HepG2 (cell line): ENCODE data around the gene THUMPD1. TPM values are rescaled to one million over a fixed set of nuclear protein-coding genes. Genes with fewer than 3 reads are reported as not detected.

ENCODE experiments used
- BORCS8-MEF2B ChIP-seq: sonication (generic); formaldehyde crosslinking; IDR thresholded peaks from 2 replicates; pipeline ENCODE4 v1.8.0; 2022; ENCODE audit warnings: mild to moderate bottlenecking, missing genetic modification reagents
- CHD2 ChIP-seq: IDR thresholded peaks from 2 replicates; pipeline ENCODE4 v1.6.1; 2011; ENCODE audit warnings: low read depth, low read length, improper control_type of control experiment
- FOXA1 ChIP-seq, 2 experiments: fragments of 450-650 bp in 1 of 2; sonication (generic) in 1 of 2; formaldehyde crosslinking in 1 of 2; IDR thresholded peaks; 2 replicates each; pipeline versions ENCODE4 v1.4.0 to v1.6.1; 2016 to 2020; ENCODE audit warnings: missing genetic modification reagents in 1 of 2
- HIVEP1 ChIP-seq: sonication (generic); formaldehyde crosslinking; IDR thresholded peaks from 2 replicates; pipeline ENCODE4 v1.4.0; 2020; ENCODE audit warnings: mild to moderate bottlenecking, missing genetic modification reagents
- LBX2 ChIP-seq: sonication (generic); formaldehyde crosslinking; IDR thresholded peaks from 2 replicates; pipeline ENCODE4 v1.5.0; 2020; ENCODE audit warnings: missing genetic modification reagents, mild to moderate bottlenecking, borderline replicate concordance
- MAX ChIP-seq: IDR thresholded peaks from 2 replicates; pipeline ENCODE4 v1.6.1; 2012; ENCODE audit warnings: inconsistent platforms
- MTF1 ChIP-seq: sonication (generic); formaldehyde crosslinking; IDR thresholded peaks from 2 replicates; pipeline ENCODE4 v1.5.0; 2020; ENCODE audit warnings: missing genetic modification reagents
- NCOA5 ChIP-seq: sonication (generic); formaldehyde crosslinking; IDR thresholded peaks from 2 replicates; pipeline ENCODE4 v1.4.0; 2020; ENCODE audit warnings: missing genetic modification reagents
- ONECUT2 ChIP-seq: sonication (generic); formaldehyde crosslinking; IDR thresholded peaks from 2 replicates; pipeline ENCODE4 v1.4.0; 2020; ENCODE audit warnings: missing genetic modification reagents
- PCBP2 ChIP-seq: fragments of 200-400 bp; formaldehyde crosslinking; optimal IDR thresholded peaks from 2 replicates; pipeline ENCODE3; 2018; ENCODE audit warnings: low read length, low read depth; ENCODE audit not compliant: poor library complexity, severe bottlenecking
- SIN3B ChIP-seq: fragments of 150-350 bp; IDR thresholded peaks from 2 replicates; pipeline ENCODE4 v1.6.1; 2014; ENCODE audit warnings: low read length
- SOX5 ChIP-seq: IDR thresholded peaks from 2 replicates; pipeline ENCODE4 v1.6.1; 2016; ENCODE audit warnings: borderline replicate concordance
- THAP9 ChIP-seq: sonication (generic); formaldehyde crosslinking; IDR thresholded peaks from 2 replicates; pipeline ENCODE4; 2020; ENCODE audit warnings: missing genetic modification reagents, mild to moderate bottlenecking, borderline replicate concordance
- ZNF263 ChIP-seq: sonication (generic); formaldehyde crosslinking; IDR thresholded peaks from 2 replicates; pipeline ENCODE4 v1.4.0; 2020; ENCODE audit warnings: missing genetic modification reagents
- ZNF282 ChIP-seq: fragments of 450-650 bp; IDR thresholded peaks from 2 replicates; pipeline ENCODE4 v1.6.1; 2018; ENCODE audit not compliant: partially characterized antibody
- ZNF296 ChIP-seq: sonication (generic); formaldehyde crosslinking; conservative IDR thresholded peaks from 2 replicates; pipeline ENCODE4 v1.5.0; 2020; ENCODE audit warnings: mild to moderate bottlenecking, missing genetic modification reagents
- ZNF576 ChIP-seq: sonication (generic); formaldehyde crosslinking; IDR thresholded peaks from 2 replicates; pipeline ENCODE4 v1.4.0; 2020; ENCODE audit warnings: mild to moderate bottlenecking, missing genetic modification reagents
- ZNF589 ChIP-seq: sonication (generic); formaldehyde crosslinking; conservative IDR thresholded peaks from 2 replicates; pipeline ENCODE4 v1.8.0; 2022; ENCODE audit warnings: mild to moderate bottlenecking, moderate library complexity, missing genetic modification reagents
- ZNF607 ChIP-seq: sonication (generic); formaldehyde crosslinking; IDR thresholded peaks from 2 replicates; pipeline ENCODE4 v1.5.1; 2020; ENCODE audit warnings: missing genetic modification reagents, mild to moderate bottlenecking, borderline replicate concordance
- ZNF616 ChIP-seq: sonication (generic); formaldehyde crosslinking; IDR thresholded peaks from 2 replicates; pipeline ENCODE4 v1.5.0; 2020; ENCODE audit warnings: low read depth, mild to moderate bottlenecking, missing genetic modification reagents
- ZNF639 ChIP-seq: conservative IDR thresholded peaks from 2 replicates; pipeline ENCODE4 v1.6.1; 2018; ENCODE audit warnings: missing genetic modification reagents
- ZNF703 ChIP-seq: sonication (generic); formaldehyde crosslinking; IDR thresholded peaks from 2 replicates; pipeline ENCODE4 v1.5.1; 2020; ENCODE audit warnings: missing genetic modification reagents, mild to moderate bottlenecking, moderate library complexity, borderline replicate concordance
- ZNF709 ChIP-seq: sonication (generic); formaldehyde crosslinking; IDR thresholded peaks from 2 replicates; pipeline ENCODE4 v1.5.0; 2020; ENCODE audit warnings: mild to moderate bottlenecking, missing genetic modification reagents
- ZNF761 ChIP-seq: sonication (generic); formaldehyde crosslinking; conservative IDR thresholded peaks from 2 replicates; pipeline ENCODE4 v1.4.0; 2020; ENCODE audit warnings: mild to moderate bottlenecking, missing genetic modification reagents
- ZNF784 ChIP-seq: sonication (generic); formaldehyde crosslinking; IDR thresholded peaks from 2 replicates; pipeline ENCODE4 v1.5.1; 2020; ENCODE audit warnings: missing genetic modification reagents, mild to moderate bottlenecking, borderline replicate concordance
- ZSCAN29 ChIP-seq: sonication (generic); formaldehyde crosslinking; conservative IDR thresholded peaks from 2 replicates; pipeline ENCODE4 v1.4.0; 2020; ENCODE audit warnings: mild to moderate bottlenecking, missing genetic modification reagents
- polyA plus RNA-seq, 8 experiments: library from polyadenylated mRNA; depleted of rRNA in 3 of 8; stranded (reverse) in 7 of 8; unstranded in 1 of 8; fragments of >200 nt; fragmentation: Illumina TruSeq in 4 of 8; extraction: Trizol in 4 of 8; gene quantifications; 2 replicates each; pipeline versions ENCODE4 v1.2.1 to v1.2.3, GENCODE V29; 2011 to 2016; ENCODE audit warnings: low read depth in 4 of 8, missing spikeins in 1 of 8, mixed read lengths in 1 of 8; ENCODE audit not compliant: insufficient read depth in 1 of 8
- total RNA-seq, 5 experiments: library from RNA; depleted of rRNA; stranded (reverse); fragments of >200 nt; fragmentation: Illumina TruSeq; extraction: Trizol; gene quantifications; 2 replicates each; pipeline ENCODE4 v1.2.3, GENCODE V29; 2016; ENCODE audit warnings: low read depth in 1 of 5

The THUMPD1 gene
- total and polyA plus RNA-seq, 2 of the 13 experiments (the other 11 are each of a cell fraction or from before 2014, with no cell fraction given): 22.7 to 69.1 TPM

GRCh38 chr16:20774703-20775362 is 33.2 kb upstream of the THUMPD1 start (continued):
- TF ChIP-seq ZNF784 (CRISPR knock-in tag) (0 out of 2 replicates have a peak, but pooled peaks have one; percentile 61), PCBP2 (no peak), ZNF616 (CRISPR knock-in tag) (no peak), MAX (no peak; the same call in 1 of the 2 replicates), SIN3B (no peak), ZNF576 (CRISPR knock-in tag) (no peak), ZNF263 (CRISPR knock-in tag) (no peak), ZSCAN29 (CRISPR knock-in tag) (no peak), ZNF607 (peak; percentile 53; the same call in 1 of the 2 replicates), ZNF589 (CRISPR knock-in tag) (no peak), ONECUT2 (CRISPR knock-in tag) (no peak), LBX2 (CRISPR knock-in tag) (no peak; the same call in 1 of the 2 replicates), ZNF282 (no peak), BORCS8-MEF2B (CRISPR knock-in tag) (no peak), ZNF296 (CRISPR knock-in tag) (no peak), ZNF639 (CRISPR knock-in tag) (no peak), FOXA1 (IDR thresholded peaks at IDR 0.05) (no peak), FOXA1 (CRISPR knock-in tag; IDR thresholded peaks at IDR 0.05) (peak; percentile 27; the same call in 1 of the 2 replicates), ZNF703 (CRISPR knock-in tag) (no peak), ZNF761 (CRISPR knock-in tag) (no peak), THAP9 (peak; percentile 51; the same call in 1 of the 2 replicates), ZNF709 (CRISPR knock-in tag) (no peak), SOX5 (CRISPR knock-in tag) (no peak), CHD2 (no peak), HIVEP1 (no peak), NCOA5 (CRISPR knock-in tag) (no peak), MTF1 (CRISPR knock-in tag) (no peak)
